NT2/D1 (cell line): ENCODE measurements around the gene RAB24.
A peak's percentile ranks its signal among the peaks of the same experiment; 100 is the strongest.

Experiments
- DNase-seq: peaks from one replicate; pipeline ENCODE4 v3.0.0-alpha.2; 2011; ENCODE audit warnings: low read depth, low spot score
- H3K27me3 ChIP-seq: 2 replicates; pipeline ENCODE4 v1.6.0; 2011; ENCODE audit warnings: mild to moderate bottlenecking; ENCODE audit not compliant: insufficient read length, insufficient read depth
- H3K36me3 ChIP-seq: 2 replicates; pipeline ENCODE4 v1.6.1; 2011; ENCODE audit warnings: mild to moderate bottlenecking, low read length, mixed read lengths; ENCODE audit not compliant: insufficient read depth, insufficient read length
- H3K4me1 ChIP-seq: 2 replicates; pipeline ENCODE4 v1.5.1; 2011; ENCODE audit not compliant: insufficient read depth, insufficient read length
- H3K4me3 ChIP-seq: 2 replicates; pipeline ENCODE4 v1.5.1; 2011; ENCODE audit warnings: low read depth; ENCODE audit not compliant: insufficient read length
- H3K9ac ChIP-seq: 2 replicates; pipeline ENCODE4 v1.6.0; 2011; ENCODE audit warnings: low read depth; ENCODE audit not compliant: insufficient read length
- H3K9me3 ChIP-seq: 2 replicates; pipeline ENCODE4 v1.5.1; 2011; ENCODE audit warnings: mild to moderate bottlenecking, low read length; ENCODE audit not compliant: insufficient read depth
- SUZ12 ChIP-seq: IDR thresholded peaks from 2 replicates; pipeline ENCODE4 v1.6.1; 2011; ENCODE audit not compliant: insufficient read length, insufficient read depth; ENCODE audit errors: extremely low read depth
- YY1 ChIP-seq: IDR thresholded peaks from 2 replicates; pipeline ENCODE4 v1.6.1; 2011; ENCODE audit not compliant: insufficient read length, insufficient read depth
- ZNF274 ChIP-seq: IDR thresholded peaks from 2 replicates; pipeline ENCODE4 v1.6.1; 2011; ENCODE audit warnings: mild to moderate bottlenecking, low read depth, low read length

Gene RAB24

DNA sequence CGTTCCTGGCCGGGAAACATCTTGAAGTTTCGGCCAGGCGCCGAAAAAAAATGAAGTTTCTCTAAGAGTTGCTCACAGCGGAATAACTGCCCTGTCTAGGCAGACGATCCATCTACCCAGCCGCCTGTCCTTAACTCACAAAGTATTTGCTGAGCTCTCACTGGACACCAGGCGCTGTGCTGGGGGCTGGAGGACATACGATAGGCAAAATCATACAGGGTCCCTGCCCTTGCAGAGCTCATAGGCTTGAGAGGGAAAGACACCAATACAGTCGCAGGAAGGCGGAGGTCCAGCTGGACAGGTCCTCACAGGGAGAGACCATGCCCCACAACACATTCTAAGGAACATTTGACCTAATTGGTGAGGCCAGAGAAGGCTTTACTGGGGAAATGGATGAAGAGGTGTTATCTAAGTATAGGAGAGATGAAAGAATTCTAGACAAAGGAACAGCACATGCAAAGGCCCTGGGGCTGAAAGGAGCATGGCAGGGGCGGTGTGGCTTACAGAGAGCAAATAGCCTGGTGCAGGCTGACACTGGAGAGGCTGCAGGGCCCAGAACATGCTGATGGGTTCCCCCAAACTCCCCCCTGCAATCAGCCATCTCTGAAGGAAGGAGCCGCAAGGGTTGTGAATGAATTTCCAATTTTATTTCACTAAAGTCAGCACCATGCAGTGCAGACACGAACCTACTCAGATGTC lies 10.2 kb upstream of the RAB24 start:
- H3K4me1 ChIP-seq, result peaks cover 9% of the 10 kb centered on the region
- no peak overlapping the region for H3K4me3 ChIP-seq
- H3K9me3 ChIP-seq, result no peaks in the 10 kb centered on the region
- TF ChIP-seq YY1 (no peak), ZNF274 (no peak), SUZ12 (no peak)
- no peaks in the 10 kb centered on the region for H3K27me3 ChIP-seq
- H3K36me3 ChIP-seq, result peaks cover 16% of the 10 kb centered on the region
- no peak for DNase-seq
- H3K9ac ChIP-seq, result no peak overlapping the region

DNA sequence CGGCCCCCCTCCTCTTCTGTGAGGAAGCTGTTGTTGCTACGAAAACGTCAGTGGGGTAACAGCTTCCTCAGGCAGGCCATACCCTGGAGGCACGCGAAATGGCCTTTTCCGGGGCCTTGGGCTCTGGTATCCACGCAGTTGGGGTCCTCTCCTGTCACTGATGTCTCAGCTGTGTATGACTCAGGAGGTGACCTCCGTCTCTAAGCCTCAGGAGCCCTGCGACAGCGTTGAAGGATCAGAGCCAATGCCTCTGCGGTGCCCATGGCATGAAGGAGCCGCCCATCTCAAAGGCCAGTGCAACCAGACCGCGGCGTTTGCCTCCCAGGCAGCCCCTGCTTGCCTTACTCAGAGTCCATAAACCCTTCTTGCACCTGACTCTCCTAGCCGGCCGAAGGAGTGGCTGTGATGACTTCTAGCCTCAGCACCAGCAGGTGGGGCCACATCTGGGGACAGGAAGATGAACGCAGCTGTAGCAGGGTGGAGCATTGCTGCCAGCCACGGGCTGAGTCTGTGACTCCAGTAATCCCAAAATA lies 9.2 kb upstream of the RAB24 start:
- peak overlapping the region; percentile 45 for H3K4me3 ChIP-seq
- no peaks in the 10 kb centered on the region for H3K9me3 ChIP-seq
- H3K4me1 ChIP-seq, result peaks cover 9% of the 10 kb centered on the region
- DNase-seq, result no peak
- TF ChIP-seq ZNF274 (no peak), YY1 (no peak), SUZ12 (no peak)
- peak overlapping the region; percentile 82 for H3K9ac ChIP-seq
- H3K27me3 ChIP-seq, result no peaks in the 10 kb centered on the region
- peaks cover 20% of the 10 kb centered on the region for H3K36me3 ChIP-seq

DNA sequence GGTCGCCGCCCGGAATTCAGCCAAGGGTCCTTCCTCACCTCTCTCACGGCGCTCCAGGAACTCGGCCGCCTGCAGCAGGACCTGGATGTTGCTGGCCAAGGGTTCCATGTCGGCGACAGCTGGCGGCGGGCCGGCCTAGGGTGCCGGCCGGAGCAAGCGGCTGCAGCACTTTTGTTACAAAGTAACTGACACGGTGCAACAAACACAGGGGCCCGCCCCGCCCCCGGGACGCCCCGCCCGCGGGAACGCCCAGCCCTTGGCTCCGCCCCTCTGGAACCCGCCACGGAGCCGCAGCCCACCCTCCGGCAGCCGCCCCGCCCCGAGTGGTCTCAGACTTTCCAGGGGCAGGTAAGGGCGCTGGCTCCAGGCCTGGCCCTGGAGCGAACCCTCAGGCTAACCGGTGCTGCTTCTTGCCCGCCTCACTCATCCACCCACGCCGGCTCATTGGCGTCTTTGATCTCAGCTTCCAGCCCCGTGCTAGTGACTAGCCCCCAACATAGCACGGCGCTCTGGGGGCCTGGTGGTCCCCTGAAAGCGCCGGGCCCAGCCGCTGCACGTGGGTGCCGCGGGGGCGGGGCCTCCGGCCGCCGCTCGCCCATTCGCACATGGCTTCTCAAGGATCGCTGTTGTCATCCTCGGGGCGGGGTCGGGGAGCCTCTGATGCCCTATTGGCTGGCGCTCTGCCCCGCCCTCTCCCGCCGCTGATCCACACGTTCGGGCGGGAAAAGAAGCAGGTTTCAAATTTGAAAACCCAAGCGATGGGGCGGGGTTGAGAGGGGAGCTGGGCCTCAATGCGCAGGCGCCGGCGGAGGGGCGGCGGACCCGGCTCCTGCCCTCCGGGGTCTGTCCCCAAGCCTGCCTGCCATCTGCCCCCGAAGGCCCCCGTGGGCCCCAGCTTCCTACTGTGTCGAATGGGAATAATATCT lies 8.5 kb upstream of the RAB24 start, which contains the start of gene MXD3:
Gene MXD3 (minus strand): TSS at position 176 of the 926 bp plus-strand sequence. CDS start 68 bp downstream, at position 108.
- H3K4me1 ChIP-seq, result peaks cover 9% of the 10 kb centered on the region
- no peaks in the 10 kb centered on the region for H3K27me3 ChIP-seq
- no peaks in the 10 kb centered on the region for H3K9me3 ChIP-seq
- H3K4me3 ChIP-seq, result peak within 1 kb of the TSS; percentile 55
- peaks cover 23% of the 10 kb centered on the region for H3K36me3 ChIP-seq
- TF ChIP-seq YY1 (no peak), SUZ12 (no peak), ZNF274 (no peak)
- H3K9ac ChIP-seq, result peak within 1 kb of the TSS; percentile 82
- DNase-seq, result peak; percentile 94

DNA sequence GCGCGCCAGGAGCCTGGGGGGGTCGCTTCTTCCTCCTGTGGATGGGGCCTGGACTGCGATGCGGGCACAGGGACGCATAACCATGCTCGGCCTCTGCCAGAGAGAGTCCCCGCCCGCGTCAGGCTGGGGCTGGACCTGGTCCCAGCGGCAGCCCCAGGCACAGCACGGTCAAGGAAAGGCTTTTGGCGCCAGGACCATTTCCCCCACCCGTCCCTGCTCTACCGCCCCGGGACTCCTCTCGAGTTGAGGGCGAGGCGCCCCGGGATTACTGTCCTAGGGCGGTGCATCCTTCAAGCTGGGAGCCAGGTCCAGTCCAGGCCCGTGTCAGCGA lies 7.8 kb upstream of the RAB24 start:
- Histone ChIP-seq H3K4me1 (peaks cover 9% of the 10 kb centered on the region), H3K4me3 (peak overlapping the region; percentile 55), H3K27me3 (no peaks in the 10 kb centered on the region), H3K36me3 (peaks cover 29% of the 10 kb centered on the region), H3K9ac (peak overlapping the region; percentile 77), H3K9me3 (no peaks in the 10 kb centered on the region)
- no peak for TF ChIP-seq ZNF274
- no peak for TF ChIP-seq SUZ12
- no peak for TF ChIP-seq YY1
- DNase-seq, result no peak

DNA sequence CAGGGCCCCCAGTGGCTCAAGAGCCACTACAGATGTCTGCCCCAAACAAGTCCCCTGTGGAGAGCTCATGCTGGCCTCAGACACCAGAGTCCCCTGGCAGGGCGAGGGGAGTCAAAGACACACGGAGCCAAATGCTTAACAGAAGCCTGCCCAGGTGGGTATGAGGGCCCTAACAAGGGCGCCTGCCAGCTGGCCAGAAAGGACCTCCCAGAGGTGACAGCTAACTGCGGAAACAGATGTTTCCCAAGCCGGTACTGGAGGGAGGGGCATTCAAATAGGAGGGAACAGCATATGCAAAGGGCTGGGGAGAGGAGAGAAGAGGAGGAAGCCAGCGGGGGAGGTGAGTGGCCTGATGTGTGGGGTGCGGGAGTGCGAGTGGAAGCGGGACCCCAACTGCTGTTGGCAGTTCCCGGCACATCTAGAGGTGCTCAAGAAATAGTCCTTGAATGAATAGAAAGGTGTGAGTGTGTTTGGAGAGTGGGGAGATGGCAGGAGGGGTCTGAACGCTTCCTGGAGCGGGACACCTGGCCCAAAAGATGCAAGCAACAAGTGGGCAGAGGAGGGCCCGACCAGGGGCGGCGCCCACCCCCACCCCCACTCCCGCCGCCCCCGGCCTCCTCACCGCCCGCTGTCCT lies 7.4 kb upstream of the RAB24 start:
- Histone ChIP-seq H3K4me1 (peaks cover 9% of the 10 kb centered on the region), H3K9me3 (no peaks in the 10 kb centered on the region), H3K4me3 (peak overlapping the region; percentile 18), H3K36me3 (peaks cover 33% of the 10 kb centered on the region), H3K27me3 (no peaks in the 10 kb centered on the region), H3K9ac (peak overlapping the region; percentile 64)
- TF ChIP-seq YY1 (no peak), ZNF274 (no peak), SUZ12 (no peak)
- DNase-seq, result no peak

DNA sequence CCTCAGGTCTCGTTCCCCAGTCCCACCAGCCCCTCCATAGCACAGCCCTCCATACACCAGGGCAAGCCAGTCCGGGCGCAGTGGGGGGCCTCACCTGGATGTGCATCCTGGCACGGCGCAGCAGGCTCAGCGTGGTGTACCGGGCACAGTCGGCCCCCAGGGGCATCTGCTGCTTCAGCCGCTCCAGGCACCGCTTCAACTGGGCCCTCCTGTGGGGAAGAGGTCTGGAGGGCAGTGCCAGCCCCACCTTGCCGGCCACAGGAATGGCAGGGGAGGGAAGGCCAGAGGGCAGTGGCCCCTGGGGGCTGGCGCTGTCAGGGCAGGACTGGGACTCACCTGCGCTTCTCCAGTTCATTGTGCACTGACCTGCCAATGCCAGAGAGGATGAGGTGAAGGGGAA lies 6.8 kb upstream of the RAB24 start:
- H3K9me3 ChIP-seq, result no peaks in the 10 kb centered on the region
- peak overlapping the region; percentile 64 for H3K9ac ChIP-seq
- TF ChIP-seq SUZ12 (no peak), YY1 (no peak), ZNF274 (no peak)
- peaks cover 39% of the 10 kb centered on the region for H3K36me3 ChIP-seq
- H3K4me1 ChIP-seq, result peaks cover 9% of the 10 kb centered on the region
- no peaks in the 10 kb centered on the region for H3K27me3 ChIP-seq
- no peak overlapping the region for H3K4me3 ChIP-seq
- DNase-seq, result no peak
